GM15510 (cell line): ENCODE measurements around the gene NEK6.

Experiments
- POLR2A ChIP-seq: IDR thresholded peaks from 3 replicates; pipeline ENCODE4 v1.6.1; 2011; ENCODE audit warnings: borderline replicate concordance; ENCODE audit not compliant: insufficient read length; ENCODE audit errors: extremely low read depth

Gene NEK6

DNA sequence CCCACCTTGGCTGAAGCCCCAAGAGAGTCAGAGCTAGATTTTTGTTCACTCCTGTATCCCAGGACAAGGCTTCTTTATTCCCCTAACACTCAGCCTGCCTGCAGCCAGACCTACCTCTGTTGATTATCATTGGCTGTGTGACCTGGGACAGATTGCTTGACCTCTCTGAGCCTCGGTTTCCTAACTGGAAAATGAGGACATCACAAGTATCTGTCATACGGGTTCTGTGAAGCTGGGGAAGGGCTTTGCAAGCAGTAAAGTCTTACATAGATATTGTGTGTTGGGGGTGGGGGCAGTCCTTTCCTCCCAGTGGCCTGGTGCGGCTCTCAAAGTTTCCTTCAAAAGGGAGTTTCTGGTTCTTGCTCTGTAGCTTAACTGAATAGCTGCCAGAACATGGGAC is 2.5 kb upstream of the NEK6 start:
- no peak for TF ChIP-seq POLR2A

DNA sequence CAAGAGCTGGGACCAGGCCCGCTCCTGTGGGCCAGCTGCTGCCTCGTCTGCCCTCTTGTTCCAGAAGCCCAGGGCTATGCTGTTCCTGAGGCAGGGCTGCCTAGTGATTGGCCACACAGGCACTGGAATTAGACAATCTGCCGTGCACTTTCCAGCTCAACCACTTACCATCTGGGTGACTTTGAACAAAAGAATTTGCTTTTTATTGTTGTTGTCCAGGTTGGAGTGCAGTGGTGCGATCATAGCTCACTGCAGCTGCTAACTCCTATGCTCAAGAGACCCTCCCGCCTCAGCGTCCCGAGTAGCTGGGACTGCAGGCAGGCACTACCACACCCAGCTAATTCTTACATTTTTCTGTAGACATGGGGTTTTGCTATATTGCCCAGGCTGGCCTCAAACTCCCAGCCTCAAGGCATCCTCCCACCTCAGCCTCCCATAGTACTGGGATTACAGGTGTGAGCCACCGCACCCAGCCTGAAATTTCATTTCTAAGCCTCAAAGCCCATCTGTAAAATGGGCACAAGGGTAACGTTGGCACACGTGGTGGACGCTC is 1.2 kb upstream of the NEK6 start:
- TF ChIP-seq POLR2A: no peak

DNA sequence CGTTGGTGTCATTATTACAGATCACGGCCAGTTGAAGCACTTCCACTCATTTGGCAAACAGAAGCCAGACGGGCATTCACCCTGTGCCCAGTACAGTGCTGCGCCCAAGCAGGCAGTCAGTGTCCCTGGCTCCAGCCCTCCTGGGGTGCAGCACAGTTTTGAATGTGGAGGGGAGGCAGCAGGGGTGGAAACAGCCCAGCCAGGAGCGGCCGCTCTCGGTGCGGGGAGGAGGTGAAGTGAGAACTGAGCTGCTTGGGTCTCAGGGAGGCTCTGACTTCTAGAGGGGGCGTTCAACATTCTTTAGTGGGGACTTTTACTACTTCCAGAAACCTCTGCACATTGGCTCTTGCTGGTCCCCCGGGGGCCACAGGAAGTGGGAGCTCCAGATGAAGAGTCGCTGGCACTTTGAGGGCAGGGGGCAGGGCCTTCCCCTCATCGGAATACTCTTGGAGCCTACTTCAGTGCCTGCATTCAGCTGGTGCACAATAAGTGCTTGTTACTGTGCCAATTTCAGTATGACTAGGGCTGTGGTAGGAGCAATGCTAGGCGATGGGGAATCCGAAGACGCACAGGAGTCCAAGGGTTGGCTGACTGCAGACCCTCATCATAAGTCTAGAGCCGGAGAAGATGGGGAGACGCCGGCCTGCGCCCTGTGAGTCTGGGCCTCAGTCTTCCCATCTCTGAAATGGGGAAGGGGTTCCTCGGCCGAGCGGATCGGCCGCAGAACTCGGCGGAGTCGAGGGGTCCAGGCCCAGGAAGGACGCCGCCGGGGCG is 492 bp upstream of the NEK6 start:
- no peak for TF ChIP-seq POLR2A

DNA sequence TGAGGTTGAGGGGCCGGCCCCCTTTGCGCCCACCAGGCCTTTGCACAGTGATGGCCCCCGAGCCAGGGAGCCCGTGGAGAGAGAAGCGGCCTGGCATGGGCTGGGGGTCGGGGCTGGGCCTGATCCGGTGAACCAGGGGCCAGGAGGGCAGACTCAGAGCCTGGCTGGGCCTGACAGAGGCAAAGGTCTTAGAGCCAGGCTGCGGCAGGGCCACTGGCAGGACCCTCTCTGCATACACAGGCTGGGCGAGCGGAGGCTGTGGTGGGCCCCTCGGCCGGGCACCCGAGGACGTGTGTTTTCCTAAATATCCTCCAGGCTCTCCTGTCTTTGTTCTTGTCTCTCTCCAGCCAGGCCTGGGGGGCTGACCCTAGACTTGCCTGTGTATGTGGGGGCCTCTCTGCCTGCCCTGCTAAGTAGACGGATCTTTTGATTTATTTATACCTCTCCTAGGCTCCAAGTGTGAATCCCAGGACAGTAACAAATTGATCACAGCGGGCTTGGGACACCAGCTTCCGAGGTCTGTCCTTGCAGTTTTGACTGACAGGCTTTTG is 933 bp downstream of the NEK6 start:
- TF ChIP-seq POLR2A: no peak

DNA sequence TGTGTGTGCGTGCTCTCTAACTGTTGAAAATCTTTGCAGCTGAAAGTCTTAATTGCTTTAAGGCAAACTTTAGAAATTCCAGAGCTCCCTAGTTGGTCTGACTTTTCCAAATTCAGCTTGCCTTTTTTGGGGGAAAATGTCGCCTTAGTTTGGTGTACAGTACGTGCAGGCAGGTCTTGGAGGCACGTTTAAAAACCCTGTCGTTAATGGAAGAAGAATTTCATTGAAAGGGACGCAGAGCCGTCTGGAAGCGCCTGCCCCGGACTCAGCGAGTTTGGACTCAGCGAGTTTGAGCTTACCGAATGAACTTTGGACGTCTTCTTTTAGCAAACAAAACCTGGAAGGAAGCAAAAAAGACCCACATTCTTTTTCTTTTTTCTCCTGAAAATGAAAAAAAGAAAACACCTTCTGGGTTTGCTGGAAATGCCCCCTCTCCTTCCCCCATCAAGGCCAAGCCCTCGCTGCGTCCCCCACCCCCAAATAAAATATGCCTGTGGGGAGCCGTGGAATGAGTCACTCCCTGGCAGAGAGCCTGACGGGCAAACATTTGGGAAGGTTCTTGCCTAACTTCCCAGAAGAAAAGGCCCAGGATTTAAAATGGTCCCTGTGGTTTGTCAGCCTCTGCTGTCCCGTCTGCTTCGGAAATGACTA is 1.5 kb downstream of the NEK6 start:
- peak; percentile 11 for TF ChIP-seq POLR2A

DNA sequence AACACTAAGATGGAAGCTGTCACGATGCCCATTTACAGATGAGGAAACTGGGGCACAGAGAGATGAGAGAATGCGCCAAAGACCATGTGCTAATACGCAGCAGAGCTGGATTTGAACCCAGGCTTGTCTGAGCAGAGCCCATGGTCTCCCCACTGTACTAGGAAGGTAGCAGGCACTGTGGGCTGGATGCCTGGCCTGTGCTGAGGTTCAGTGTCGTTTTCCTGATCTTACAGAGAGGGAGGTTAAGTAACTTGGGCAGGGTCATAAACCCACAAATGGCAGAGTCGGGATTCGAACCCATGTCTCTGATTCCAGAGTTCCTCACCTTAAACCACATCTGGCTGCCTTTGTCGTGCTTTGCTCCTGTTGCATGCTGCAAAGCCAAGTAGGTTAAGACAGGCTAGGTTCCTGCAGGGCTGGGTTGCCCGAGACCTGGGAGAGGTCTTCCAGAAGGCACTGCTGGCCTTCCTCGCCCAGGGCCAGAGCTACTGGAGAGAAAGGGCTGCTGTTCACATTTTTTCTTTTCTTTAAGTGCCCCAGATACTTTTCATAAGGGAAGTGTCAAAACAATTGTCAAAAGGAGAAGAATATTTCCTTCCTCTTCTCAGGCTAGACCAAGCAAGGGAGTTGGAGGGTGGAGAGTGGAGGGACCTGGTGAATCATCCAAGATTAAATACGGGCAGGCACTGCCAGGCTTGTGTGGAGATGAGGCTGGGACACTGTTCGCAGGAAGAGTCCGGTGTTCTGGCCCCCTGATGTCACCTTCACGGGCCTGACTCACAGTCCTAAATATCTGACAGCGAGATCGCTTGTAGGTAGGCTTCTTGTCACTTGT is 3.2 kb downstream of the NEK6 start:
- peak; percentile 1 for TF ChIP-seq POLR2A

DNA sequence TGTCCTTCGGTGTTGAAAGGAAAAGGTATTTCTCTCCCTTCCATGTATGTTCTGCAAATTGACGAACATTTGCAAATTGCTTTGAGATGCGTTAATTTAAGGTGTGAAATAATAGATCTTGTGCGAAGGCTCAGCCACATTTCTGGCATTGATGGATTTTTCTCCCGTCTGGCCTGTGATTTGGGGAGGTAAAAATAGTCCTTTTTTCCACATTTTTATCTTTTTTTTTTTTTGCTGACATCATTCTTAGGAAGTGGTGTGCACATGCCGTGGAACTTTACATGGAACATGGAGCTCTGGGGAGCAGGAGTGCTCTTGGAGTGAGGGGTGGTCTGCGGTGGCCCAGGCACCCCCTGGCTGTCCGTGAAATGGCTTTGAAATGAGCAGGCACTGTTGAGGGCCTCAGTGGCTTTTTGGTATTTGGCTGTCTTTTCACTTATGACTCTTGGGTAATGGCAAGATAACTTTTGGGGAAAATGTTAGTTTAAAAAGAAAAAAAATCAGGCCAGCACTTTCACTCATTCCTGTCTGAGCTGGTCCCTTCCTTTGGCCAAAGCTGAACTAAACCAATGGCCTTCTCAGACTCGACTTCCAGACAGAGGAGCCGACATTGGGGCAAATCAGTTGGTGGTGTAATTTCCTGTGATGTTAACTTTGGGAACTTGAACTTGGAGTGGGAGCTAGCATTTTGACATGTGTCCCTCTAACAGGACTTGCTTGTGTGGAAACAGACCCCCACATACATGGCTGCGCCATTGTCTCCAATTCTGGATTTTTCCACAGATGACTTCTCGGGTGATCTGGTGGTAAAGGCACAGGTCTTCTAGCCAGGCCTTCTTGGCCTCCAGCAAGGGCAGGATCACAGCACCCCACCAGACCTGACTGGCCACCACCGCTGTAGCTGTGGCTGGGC is 4.2 kb downstream of the NEK6 start:
- no peak for TF ChIP-seq POLR2A

DNA sequence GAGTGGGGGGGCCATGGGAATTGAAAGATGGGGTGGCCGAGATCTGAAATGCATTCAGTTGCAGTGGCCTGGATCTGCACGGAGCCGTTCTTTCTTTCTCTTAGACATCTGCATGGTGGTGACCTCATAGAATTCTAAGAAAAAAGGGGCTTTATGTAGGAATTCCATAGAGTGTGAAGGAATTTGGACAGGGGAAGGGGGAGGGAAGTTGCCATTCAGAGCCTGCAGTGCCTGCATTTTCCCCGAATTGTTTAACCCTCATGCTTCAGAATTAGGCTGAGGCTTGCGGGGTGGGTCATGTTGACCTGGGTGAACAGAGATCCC is 4.9 kb downstream of the NEK6 start:
- no peak for TF ChIP-seq POLR2A

DNA sequence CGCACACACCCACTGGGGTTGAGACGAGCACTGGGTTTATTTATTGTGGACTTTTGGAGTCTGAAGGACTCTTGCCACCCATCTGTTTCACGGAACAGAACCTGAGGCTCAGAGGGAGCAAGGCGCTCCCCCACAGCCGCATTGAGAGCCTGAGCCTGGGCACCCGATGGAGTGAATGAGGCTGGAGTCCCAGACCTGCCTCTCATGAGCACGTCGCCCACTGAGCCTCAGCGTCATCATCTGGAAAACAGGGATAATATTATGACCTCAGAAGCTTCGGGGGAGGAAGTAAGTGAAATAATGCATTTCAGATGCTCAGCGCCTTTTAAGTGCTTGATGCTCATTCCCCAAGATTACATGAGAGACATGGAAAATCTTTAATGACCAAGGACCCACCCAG is 5.5 kb downstream of the NEK6 start:
- TF ChIP-seq POLR2A: no peak

DNA sequence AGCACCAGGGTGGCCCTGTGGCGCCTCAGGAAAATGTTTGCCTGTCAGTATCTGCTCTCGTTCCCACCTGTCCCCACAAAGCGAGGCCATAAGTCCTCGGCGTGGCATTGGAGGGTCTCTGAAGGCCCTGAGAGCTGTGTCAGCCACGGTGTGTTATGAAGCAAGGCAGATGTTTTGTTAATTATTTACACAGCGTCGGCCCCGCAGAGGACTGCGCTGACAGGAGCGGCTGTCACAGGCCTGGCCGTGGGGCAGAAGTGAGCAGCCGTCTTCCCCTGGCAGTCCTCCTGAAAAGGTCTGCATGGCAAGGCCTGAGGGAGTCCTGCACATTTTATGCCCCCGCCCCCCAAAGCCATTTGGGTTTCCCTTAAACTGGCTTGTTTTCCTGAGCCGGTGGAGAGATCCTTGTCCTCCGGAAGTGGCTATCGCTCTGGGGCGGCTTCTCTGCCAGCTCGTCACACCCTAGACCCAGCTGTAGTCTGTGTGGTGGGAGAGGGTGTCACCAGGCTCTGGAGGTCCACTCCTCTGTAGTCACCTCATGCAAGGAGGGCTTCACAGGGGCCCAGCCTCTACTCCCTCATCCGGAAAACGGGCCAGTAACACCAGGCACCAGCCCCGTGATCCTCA is 6.2 kb downstream of the NEK6 start:
- peak; percentile 39 for TF ChIP-seq POLR2A

DNA sequence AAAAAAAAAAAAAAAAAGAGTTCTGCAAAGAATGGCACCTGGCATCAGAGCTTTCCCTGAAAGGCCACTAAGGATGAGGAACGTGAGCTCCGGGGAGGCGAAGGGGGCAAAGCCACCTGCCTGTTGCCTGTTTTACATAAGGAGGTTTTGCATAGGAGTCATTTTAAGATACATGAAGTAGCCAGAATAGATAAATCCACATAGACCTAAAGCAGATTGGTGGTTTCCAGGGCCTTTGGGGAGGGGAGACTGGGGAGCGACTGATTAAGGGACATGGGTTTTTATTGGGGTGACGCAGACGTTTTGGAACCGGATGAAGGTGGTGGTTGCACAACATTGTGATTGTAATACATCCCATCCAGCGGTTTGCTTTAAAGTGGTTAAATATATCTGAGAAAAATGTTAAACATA is 7.1 kb downstream of the NEK6 start:
- TF ChIP-seq POLR2A: no peak

DNA sequence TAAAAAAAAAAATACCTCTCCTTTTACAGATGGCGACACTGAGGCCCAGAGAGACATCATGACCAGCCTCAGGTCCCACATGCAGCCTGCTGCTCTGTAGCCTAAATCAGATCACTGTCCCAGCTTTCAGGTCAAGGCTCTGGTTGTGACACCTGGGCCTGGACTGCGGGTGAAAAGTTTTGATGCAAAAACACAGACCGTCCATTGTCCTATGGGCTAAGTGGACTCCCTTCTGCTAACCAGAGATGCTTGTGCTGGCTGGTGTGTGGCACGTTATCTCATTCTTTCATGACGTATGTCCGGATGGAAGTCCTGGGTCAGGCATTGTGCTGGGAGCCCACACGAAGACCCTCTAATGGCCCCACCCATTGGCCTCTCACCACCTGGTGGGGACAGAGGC is 7.8 kb downstream of the NEK6 start:
- no peak for TF ChIP-seq POLR2A

DNA sequence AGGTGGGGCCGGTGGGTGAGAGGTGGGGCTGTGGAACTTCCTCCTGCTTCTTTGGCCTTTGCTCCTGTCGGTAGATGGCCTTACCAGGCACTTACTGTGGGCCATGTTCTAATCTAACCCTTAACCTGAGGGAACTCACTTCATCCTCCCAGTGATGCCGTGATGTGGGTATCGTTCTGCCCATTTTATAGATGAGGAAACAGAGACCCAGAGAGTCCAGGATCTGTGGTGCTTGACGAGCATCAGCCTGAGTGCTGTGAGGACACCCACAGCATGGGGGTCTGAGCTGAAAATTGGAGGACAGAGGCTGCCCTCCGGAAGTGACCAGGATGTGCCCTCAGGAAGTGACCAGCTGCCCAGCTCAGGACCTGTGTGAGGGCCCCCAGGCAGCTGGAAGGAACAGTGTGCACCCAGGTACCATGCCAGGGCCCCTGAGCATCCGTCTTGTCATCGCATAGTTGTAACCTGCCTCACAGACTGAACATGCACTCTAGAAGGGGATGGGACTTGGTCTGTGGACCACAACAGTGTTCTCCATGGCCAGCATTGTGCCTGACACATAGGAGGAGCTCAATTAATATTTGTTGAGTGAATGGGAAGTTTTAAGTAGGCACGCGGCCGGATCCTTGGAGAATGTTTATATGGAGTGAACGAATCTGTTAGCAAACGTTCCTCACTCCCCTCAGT is 8.5 kb downstream of the NEK6 start:
- no peak for TF ChIP-seq POLR2A
